SK-N-SH (cell line): ENCODE measurements around the gene CNN2. TPM values are rescaled to one million over a fixed set of nuclear protein-coding genes. Genes with fewer than 3 reads are reported as not detected.
A peak's percentile ranks its signal among the peaks of the same experiment; 100 is the strongest.

Source experiments
- CTCF ChIA-PET: fragments of 300-600, 350-600 bp; formaldehyde crosslinking; extraction: SDS; loops from one replicate; lab custom pipeline; 2021; lab: Yijun Ruan, JAX
- POLR2A ChIA-PET: fragments of 350-600 bp; sonication (Branson Sonifier 250); formaldehyde crosslinking; extraction: SDS; loops from one replicate; lab custom pipeline; 2020; ENCODE audit warnings: antibody characterized with exemption, inconsistent platforms; lab: Yijun Ruan, JAX
- DNase-seq: peaks from one replicate; pipeline ENCODE4 v3.0.0; 2012
- H2AFZ ChIP-seq: fragments of 200-600 bp; sonication (generic); 2 replicates; pipeline ENCODE4 v1.8.1; 2016; ENCODE audit warnings: antibody characterized with exemption, mild to moderate bottlenecking, low read depth
- H3F3A ChIP-seq: fragments of 200-600 bp; sonication (generic); replicated peaks from 2 replicates; pipeline ENCODE3; 2016; ENCODE audit warnings: antibody characterized with exemption, mild to moderate bottlenecking; ENCODE audit not compliant: insufficient read depth
- H3K27ac ChIP-seq, 2 experiments: fragments of 200-500 bp in 1 of 2; fragments of 200-600 bp in 1 of 2; sonication (Bioruptor generic) in 1 of 2; sonication (generic), shearing (Covaris generic) in 1 of 2; 2 replicates each; pipeline versions ENCODE4 v1.5.1 to v1.6.1; 2014 to 2016; ENCODE audit warnings: low read depth in 2 of 2, inconsistent platforms in 1 of 2, low read length in 1 of 2, mild to moderate bottlenecking in 1 of 2, mixed read lengths in 1 of 2
- H3K27me3 ChIP-seq: fragments of 200-600 bp; sonication (generic), shearing (Covaris generic); 2 replicates; pipeline ENCODE4 v1.6.1; 2016; ENCODE audit warnings: mixed run types; ENCODE audit not compliant: insufficient read depth
- H3K36me3 ChIP-seq, 2 experiments: fragments of 200-500 bp in 1 of 2; fragments of 200-600 bp in 1 of 2; sonication (Bioruptor generic) in 1 of 2; sonication (generic) in 1 of 2; replicated peaks in 1 of 2; 2 replicates each; pipeline versions ENCODE3 to v1.5.1; 2014 to 2016; ENCODE audit warnings: low read length in 1 of 2, mild to moderate bottlenecking in 1 of 2; ENCODE audit not compliant: insufficient read depth in 2 of 2, control insufficient read depth in 1 of 2
- H3K4me1 ChIP-seq, 2 experiments: fragments of 200-500 bp in 1 of 2; fragments of 200-600 bp in 1 of 2; sonication (Bioruptor generic) in 1 of 2; sonication (generic), shearing (Covaris generic) in 1 of 2; 2 replicates each; pipeline versions ENCODE4 v1.5.1 to v1.6.1; 2014 to 2016; ENCODE audit warnings: low read depth in 1 of 2, low read length in 1 of 2, mixed run types in 1 of 2; ENCODE audit not compliant: insufficient read depth in 2 of 2, control insufficient read depth in 1 of 2
- H3K4me2 ChIP-seq: fragments of 200-600 bp; sonication (generic), shearing (Covaris generic); 2 replicates; pipeline ENCODE4 v1.6.1; 2017; ENCODE audit warnings: mixed run types
- H3K4me3 ChIP-seq, 2 experiments: fragments of 200-500 bp in 1 of 2; fragments of 200-600 bp in 1 of 2; sonication (Bioruptor generic) in 1 of 2; sonication (generic), shearing (Covaris generic) in 1 of 2; 2 replicates each; pipeline versions ENCODE4 v1.5.1 to v1.8.1; 2014 to 2016; ENCODE audit warnings: low read depth in 2 of 2, inconsistent platforms in 1 of 2, low read length in 1 of 2, mild to moderate bottlenecking in 1 of 2, mixed read lengths in 1 of 2, moderate library complexity in 1 of 2
- H3K79me2 ChIP-seq: fragments of 200-600 bp; sonication (generic); 2 replicates; pipeline ENCODE4 v1.8.1; 2017; ENCODE audit warnings: mild to moderate bottlenecking; ENCODE audit not compliant: insufficient read depth
- H3K9ac ChIP-seq: fragments of 200-600 bp; sonication (generic); 2 replicates; pipeline ENCODE4 v1.6.1; 2017; ENCODE audit warnings: mixed run types
- H3K9me2 ChIP-seq: fragments of 200-600 bp; sonication (generic); 2 replicates; pipeline ENCODE4 v1.6.1; 2017; ENCODE audit warnings: mixed run types
- H3K9me3 ChIP-seq: fragments of 200-600 bp; sonication (generic); 2 replicates; pipeline ENCODE4 v1.6.1; 2017; ENCODE audit warnings: mixed run types, mild to moderate bottlenecking, moderate library complexity
- H4K20me1 ChIP-seq: fragments of 200-600 bp; sonication (generic); 2 replicates; pipeline ENCODE4 v1.6.1; 2017; ENCODE audit warnings: mild to moderate bottlenecking, mixed run types; ENCODE audit not compliant: insufficient read depth
- CHD2 ChIP-seq: fragments of 150-350 bp; IDR thresholded peaks from 2 replicates; pipeline ENCODE4 v1.6.1; 2018; ENCODE audit warnings: low read length; ENCODE audit not compliant: partially characterized antibody
- ELF1 ChIP-seq: IDR thresholded peaks from 2 replicates; pipeline ENCODE4 v1.4.0; 2012
- EP300 ChIP-seq, 2 experiments: IDR thresholded peaks; 2 replicates each; pipeline versions ENCODE4 v1.4.0 to v1.6.1; 2012; ENCODE audit warnings: borderline replicate concordance in 1 of 2, low read depth in 1 of 2, low read length in 1 of 2
- EZH2phosphoT487 ChIP-seq: fragments of 200-600 bp; sonication (generic); IDR thresholded peaks from 2 replicates; pipeline ENCODE4 v1.6.1; 2017; ENCODE audit warnings: low read depth, mixed run types, mild to moderate bottlenecking, antibody characterized with exemption, moderate library complexity, borderline replicate concordance
- IRF3 ChIP-seq: fragments of 150-350 bp; IDR thresholded peaks from 2 replicates; pipeline ENCODE4 v1.6.1; 2016; ENCODE audit warnings: mild to moderate bottlenecking, low read depth, low read length
- MXI1 ChIP-seq: IDR thresholded peaks from 2 replicates; pipeline ENCODE4 v1.6.1; 2012; ENCODE audit warnings: mild to moderate bottlenecking, low read depth, low read length, improper control_type of control experiment
- NFIC ChIP-seq: IDR thresholded peaks from 2 replicates; pipeline ENCODE4 v1.4.0; 2012; ENCODE audit warnings: borderline replicate concordance
- NRF1 ChIP-seq: IDR thresholded peaks from 2 replicates; pipeline ENCODE4 v1.6.1; 2012; ENCODE audit warnings: low read depth, mild to moderate bottlenecking, low read length
- RCOR1 ChIP-seq: fragments of 150-350 bp; IDR thresholded peaks from 2 replicates; pipeline ENCODE4 v1.6.1; 2017; ENCODE audit warnings: antibody characterized with exemption, low read length
- RXRA ChIP-seq: IDR thresholded peaks from 2 replicates; pipeline ENCODE4 v1.4.0; 2012; ENCODE audit warnings: low read depth, mild to moderate bottlenecking, borderline replicate concordance
- SIN3A ChIP-seq: IDR thresholded peaks from 2 replicates; pipeline ENCODE4 v1.6.1; 2012; ENCODE audit warnings: low read depth, mild to moderate bottlenecking, low read length, moderate library complexity, borderline replicate concordance
- SMC3 ChIP-seq: IDR thresholded peaks from 2 replicates; pipeline ENCODE4 v1.6.1; 2012; ENCODE audit warnings: low read depth, low read length, improper control_type of control experiment
- TAF1 ChIP-seq: IDR thresholded peaks from 2 replicates; pipeline ENCODE4 v1.6.1; 2012; ENCODE audit warnings: low read depth, mild to moderate bottlenecking, low read length, moderate library complexity, borderline replicate concordance
- TCF12 ChIP-seq: IDR thresholded peaks from 2 replicates; pipeline ENCODE4 v1.4.0; 2012
- USF2 ChIP-seq: fragments of 150-350 bp; IDR thresholded peaks from 2 replicates; pipeline ENCODE4 v1.6.1; 2017; ENCODE audit warnings: antibody characterized with exemption, low read length, low read depth, borderline replicate concordance
- WGBS: methylation state at CpG from one replicate; pipeline ENCODE4 v1.1.6; 2017; ENCODE audit warnings: low lambda C conversion rate; 5-methylcytosine and 5-hydroxymethylcytosine counted together
- polyA plus RNA-seq, 3 experiments: library from polyadenylated mRNA; depleted of rRNA; stranded (reverse); fragments of >200 nt; gene quantifications; 2 replicates each; pipeline ENCODE4 v1.2.3, GENCODE V29; 2012
- TF ChIP-seq, protein P1 (sequence below): IDR thresholded peaks from 2 replicates; pipeline ENCODE4; 2012
- TF ChIP-seq, protein P2 (sequence below): IDR thresholded peaks from 2 replicates; pipeline ENCODE4 v1.4.0; 2012; ENCODE audit warnings: low read depth, borderline replicate concordance
- TF ChIP-seq, protein P3 (sequence below): fragments of 200-600 bp; sonication (generic); IDR thresholded peaks from 2 replicates; pipeline ENCODE4 v1.6.1; 2017; ENCODE audit warnings: antibody characterized with exemption, mild to moderate bottlenecking, moderate library complexity

Gene CNN2
- polyA plus RNA-seq, 1 of the 3 experiments (the other 2 are of a cell fraction) = 279 TPM

- ChIA-PET POLR2A (interaction anchor here (0.8 to 1.2 kb wide), 3 partner anchors 14 to 63 kb away, joined by 3 to 4 read pairs (median 3); partner anchors contain the start of gene GPX4), CTCF (interaction anchor here (0.8 to 1.8 kb wide), 8 partner anchors 13 to 203 kb away, joined by 3 to 6 read pairs (median 3); no protein-coding TSS in a partner anchor)
- Histone ChIP-seq H3K4me2 (peak overlapping the region; percentile 96), H3K36me3 (peaks cover 8% of the 10 kb centered on the region in 2 experiments), H3K9me3 (no peaks in the 10 kb centered on the region), H3K79me2 (no peaks in the 10 kb centered on the region), H3K27ac (no peak overlapping the region), H3K4me1 (peaks cover 0 to 31% of the 10 kb centered on the region in 2 experiments; a peak in 2 of 4 replicates), H3K4me3 (peak overlapping the region; percentile 47 to 67; a peak in 3 of 4 replicates), H3F3A (peaks cover 30% of the 10 kb centered on the region), H2AFZ (no peak overlapping the region), H3K9ac (no peak overlapping the region), H3K27me3 (no peaks in the 10 kb centered on the region), H4K20me1 (peaks cover 18% of the 10 kb centered on the region), H3K9me2 (no peaks in the 10 kb centered on the region)
- TF ChIP-seq NRF1 (no peak), EP300 (IDR thresholded peaks at IDR 0.05; ENCODE audit: borderline replicate concordance in 1 of 2, low read depth in 1 of 2, low read length in 1 of 2) (no peak), MXI1 (no peak), TCF12 (no peak), EZH2phosphoT487 (no peak), NFIC (no peak), CHD2 (no peak), ELF1 (no peak)
- TF ChIP-seq, protein P1, sequence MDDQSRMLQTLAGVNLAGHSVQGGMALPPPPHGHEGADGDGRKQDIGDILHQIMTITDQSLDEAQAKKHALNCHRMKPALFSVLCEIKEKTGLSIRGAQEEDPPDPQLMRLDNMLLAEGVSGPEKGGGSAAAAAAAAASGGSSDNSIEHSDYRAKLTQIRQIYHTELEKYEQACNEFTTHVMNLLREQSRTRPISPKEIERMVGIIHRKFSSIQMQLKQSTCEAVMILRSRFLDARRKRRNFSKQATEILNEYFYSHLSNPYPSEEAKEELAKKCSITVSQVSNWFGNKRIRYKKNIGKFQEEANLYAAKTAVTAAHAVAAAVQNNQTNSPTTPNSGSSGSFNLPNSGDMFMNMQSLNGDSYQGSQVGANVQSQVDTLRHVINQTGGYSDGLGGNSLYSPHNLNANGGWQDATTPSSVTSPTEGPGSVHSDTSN = no peak
- WGBS = 15% methylated on average over 9 of the region's 26 CpGs
- no peak for DNase-seq
Observed at GRCh38 chr19:1041272-1041834, 14.9 kb downstream of the CNN2 start.

DNA sequence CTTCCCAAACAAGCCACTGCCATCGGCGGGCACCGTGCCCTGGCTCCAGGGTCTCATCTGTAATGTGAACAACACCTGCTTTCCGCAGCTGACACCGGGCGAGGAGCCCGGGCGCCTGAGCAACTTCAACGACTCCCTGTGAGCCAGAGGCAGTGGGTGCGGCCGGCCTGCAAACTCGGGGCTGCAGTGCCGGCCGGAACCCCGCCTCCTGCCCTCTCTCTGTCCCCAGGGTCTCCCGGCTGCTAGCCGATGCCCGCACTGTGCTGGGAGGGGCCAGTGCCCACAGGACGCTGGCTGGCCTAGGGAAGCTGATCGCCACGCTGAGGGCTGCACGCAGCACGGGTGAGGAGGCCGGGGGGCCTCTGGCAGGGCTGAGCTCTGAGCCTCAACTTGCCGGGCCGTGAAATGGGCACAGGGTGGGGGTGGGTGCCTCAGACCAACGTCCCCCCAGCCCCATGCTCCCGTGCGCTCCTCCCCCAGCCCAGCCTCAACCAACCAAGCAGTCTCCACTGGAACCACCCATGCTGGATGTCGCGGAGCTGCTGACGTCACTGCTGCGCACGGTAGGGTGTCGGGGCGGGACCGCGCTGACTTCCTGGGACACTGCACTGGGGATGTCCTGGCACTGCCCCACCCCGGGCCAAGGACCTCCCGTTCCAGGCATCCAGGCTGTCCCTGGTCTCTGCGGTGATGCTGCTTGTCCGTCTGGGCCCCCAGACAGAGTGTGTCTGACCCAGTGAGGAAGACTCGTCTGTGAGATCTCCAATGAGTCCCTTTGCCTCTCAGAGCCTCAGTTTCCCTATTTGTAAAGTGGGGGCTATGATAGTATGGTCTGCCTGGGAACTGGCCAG is 15.7 kb downstream of the CNN2 start:
- DNase-seq = no peak
- H2AFZ ChIP-seq = no peak overlapping the region
- no peaks in the 10 kb centered on the region for H3K27me3 ChIP-seq
- H3K9me2 ChIP-seq = no peaks in the 10 kb centered on the region
- peaks cover 0 to 31% of the 10 kb centered on the region in 2 experiments; a peak in 2 of 4 replicates for H3K4me1 ChIP-seq
- ChIA-PET POLR2A (interaction anchor here (0.8 to 1.2 kb wide), 3 partner anchors 15 to 62 kb away, joined by 3 to 4 read pairs (median 3); partner anchors contain the start of gene GPX4), CTCF (interaction anchor here (0.6 to 1.8 kb wide), 7 partner anchors 12 to 202 kb away, joined by 3 to 6 read pairs (median 3); no protein-coding TSS in a partner anchor)
- H4K20me1 ChIP-seq = peaks cover 16% of the 10 kb centered on the region
- H3K79me2 ChIP-seq = no peaks in the 10 kb centered on the region
- WGBS = 40% methylated on average over 15 of the region's 43 CpGs
- H3K27ac ChIP-seq = no peak overlapping the region
- H3F3A ChIP-seq = peaks cover 26% of the 10 kb centered on the region
- no peak overlapping the region for H3K4me2 ChIP-seq
- no peaks in the 10 kb centered on the region for H3K9me3 ChIP-seq
- no peak overlapping the region for H3K4me3 ChIP-seq
- H3K36me3 ChIP-seq = peaks cover 8% of the 10 kb centered on the region in 2 experiments
- H3K9ac ChIP-seq = no peak overlapping the region
- no peak for TF ChIP-seq SIN3A
- TF ChIP-seq, protein P2, sequence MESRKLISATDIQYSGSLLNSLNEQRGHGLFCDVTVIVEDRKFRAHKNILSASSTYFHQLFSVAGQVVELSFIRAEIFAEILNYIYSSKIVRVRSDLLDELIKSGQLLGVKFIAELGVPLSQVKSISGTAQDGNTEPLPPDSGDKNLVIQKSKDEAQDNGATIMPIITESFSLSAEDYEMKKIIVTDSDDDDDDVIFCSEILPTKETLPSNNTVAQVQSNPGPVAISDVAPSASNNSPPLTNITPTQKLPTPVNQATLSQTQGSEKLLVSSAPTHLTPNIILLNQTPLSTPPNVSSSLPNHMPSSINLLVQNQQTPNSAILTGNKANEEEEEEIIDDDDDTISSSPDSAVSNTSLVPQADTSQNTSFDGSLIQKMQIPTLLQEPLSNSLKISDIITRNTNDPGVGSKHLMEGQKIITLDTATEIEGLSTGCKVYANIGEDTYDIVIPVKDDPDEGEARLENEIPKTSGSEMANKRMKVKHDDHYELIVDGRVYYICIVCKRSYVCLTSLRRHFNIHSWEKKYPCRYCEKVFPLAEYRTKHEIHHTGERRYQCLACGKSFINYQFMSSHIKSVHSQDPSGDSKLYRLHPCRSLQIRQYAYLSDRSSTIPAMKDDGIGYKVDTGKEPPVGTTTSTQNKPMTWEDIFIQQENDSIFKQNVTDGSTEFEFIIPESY = no peak
- TF ChIP-seq TAF1 = no peak
- no peak for TF ChIP-seq USF2
- no peak for TF ChIP-seq RXRA
- TF ChIP-seq IRF3 = no peak
- TF ChIP-seq SMC3 = no peak
- TF ChIP-seq RCOR1 = no peak
- TF ChIP-seq EZH2phosphoT487 = no peak
- TF ChIP-seq, protein P3, sequence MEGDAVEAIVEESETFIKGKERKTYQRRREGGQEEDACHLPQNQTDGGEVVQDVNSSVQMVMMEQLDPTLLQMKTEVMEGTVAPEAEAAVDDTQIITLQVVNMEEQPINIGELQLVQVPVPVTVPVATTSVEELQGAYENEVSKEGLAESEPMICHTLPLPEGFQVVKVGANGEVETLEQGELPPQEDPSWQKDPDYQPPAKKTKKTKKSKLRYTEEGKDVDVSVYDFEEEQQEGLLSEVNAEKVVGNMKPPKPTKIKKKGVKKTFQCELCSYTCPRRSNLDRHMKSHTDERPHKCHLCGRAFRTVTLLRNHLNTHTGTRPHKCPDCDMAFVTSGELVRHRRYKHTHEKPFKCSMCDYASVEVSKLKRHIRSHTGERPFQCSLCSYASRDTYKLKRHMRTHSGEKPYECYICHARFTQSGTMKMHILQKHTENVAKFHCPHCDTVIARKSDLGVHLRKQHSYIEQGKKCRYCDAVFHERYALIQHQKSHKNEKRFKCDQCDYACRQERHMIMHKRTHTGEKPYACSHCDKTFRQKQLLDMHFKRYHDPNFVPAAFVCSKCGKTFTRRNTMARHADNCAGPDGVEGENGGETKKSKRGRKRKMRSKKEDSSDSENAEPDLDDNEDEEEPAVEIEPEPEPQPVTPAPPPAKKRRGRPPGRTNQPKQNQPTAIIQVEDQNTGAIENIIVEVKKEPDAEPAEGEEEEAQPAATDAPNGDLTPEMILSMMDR = no peak
